Ishikawa (cell line): ENCODE results near the gene TMEM117.

Source experiments
- CEBPB ChIP-seq: IDR thresholded peaks from 2 replicates; pipeline ENCODE4 v1.6.1; 2012
- ZBTB7A ChIP-seq: IDR thresholded peaks from 2 replicates; pipeline ENCODE4 v1.6.1; 2012; ENCODE audit warnings: low read depth

DNA sequence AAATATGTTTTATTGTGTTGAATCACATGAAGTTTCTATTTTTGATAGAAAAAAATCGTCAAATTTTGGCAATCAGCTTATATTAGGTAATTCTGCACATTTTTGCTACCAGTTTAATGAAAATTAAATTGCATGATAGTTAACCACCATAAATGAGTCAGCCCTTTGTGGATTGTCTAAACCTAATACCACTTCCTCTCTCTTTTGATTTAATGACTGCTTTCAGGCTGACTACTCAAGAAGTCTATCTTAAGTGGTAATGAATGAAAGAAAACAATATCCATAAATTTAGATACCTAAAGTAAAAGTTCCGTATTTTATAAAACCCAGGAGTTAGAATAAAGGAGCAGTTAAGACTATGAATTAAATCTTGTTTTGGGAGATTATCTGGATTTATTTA is 450.5 kb downstream of the TMEM117 start:
- no peak for TF ChIP-seq CEBPB
- no peak for TF ChIP-seq ZBTB7A
